ENCODE data around the gene HADHB. TPM values are rescaled to one million over a fixed set of nuclear protein-coding genes. Genes with fewer than 3 reads are reported as not detected.

The HADHB gene
- total RNA-seq, 6 donors from 2014 or later = 67.1 to 124 (median 91.2) TPM

- WGBS, 2 donors = 97 to 99% methylated on average over 4 of the region's 4 CpGs
- Histone ChIP-seq H3K9me3 (no peaks in the 10 kb centered on the region), H3K4me1 (no peaks in the 10 kb centered on the region), H3K27me3 (no peaks in the 10 kb centered on the region), H3K27ac (no peak overlapping the region), H3K4me3 (no peak overlapping the region), H3K36me3 (peaks cover 28 to 82% (median 51%) of the 10 kb centered on the region in 4 donors)
- TF ChIP-seq POLR2A (IDR thresholded peaks at IDR 0.05) = no peak
- TF ChIP-seq, protein P1, sequence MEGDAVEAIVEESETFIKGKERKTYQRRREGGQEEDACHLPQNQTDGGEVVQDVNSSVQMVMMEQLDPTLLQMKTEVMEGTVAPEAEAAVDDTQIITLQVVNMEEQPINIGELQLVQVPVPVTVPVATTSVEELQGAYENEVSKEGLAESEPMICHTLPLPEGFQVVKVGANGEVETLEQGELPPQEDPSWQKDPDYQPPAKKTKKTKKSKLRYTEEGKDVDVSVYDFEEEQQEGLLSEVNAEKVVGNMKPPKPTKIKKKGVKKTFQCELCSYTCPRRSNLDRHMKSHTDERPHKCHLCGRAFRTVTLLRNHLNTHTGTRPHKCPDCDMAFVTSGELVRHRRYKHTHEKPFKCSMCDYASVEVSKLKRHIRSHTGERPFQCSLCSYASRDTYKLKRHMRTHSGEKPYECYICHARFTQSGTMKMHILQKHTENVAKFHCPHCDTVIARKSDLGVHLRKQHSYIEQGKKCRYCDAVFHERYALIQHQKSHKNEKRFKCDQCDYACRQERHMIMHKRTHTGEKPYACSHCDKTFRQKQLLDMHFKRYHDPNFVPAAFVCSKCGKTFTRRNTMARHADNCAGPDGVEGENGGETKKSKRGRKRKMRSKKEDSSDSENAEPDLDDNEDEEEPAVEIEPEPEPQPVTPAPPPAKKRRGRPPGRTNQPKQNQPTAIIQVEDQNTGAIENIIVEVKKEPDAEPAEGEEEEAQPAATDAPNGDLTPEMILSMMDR (IDR thresholded peaks at IDR 0.05) = no peak
- no peak for TF ChIP-seq POLR2AphosphoS5 (IDR thresholded peaks at IDR 0.05)
- no peak for TF ChIP-seq EP300 (IDR thresholded peaks at IDR 0.05)
- no peak for DNase-seq
- ATAC-seq (ENCODE audit: low FRiP score in 2 of 2) = no peak
Observed at GRCh38 chr2:26216587-26216986, 28.2 kb upstream of the HADHB start.

DNA sequence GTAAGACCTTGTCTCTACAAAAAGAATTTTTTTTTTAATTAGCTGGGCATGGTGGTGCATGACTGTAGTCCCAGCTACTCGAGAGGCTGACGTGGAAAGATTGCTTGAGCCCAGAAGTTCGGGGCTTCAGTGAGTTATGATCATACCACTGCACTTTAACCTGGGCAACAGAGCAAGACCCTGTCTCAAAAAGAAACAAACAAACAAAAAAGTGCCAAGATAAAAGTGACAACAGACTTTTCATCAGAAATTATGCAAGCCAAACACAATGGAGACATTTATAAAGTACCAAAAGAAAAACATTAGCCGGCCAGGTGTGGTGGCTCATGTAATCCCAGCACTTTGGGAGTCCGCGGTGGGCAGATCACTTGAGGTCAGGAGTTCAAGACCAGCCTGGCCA is 27.0 kb upstream of the HADHB start:
- TF ChIP-seq POLR2A (IDR thresholded peaks at IDR 0.05) (no peak), POLR2AphosphoS5 (IDR thresholded peaks at IDR 0.05) (no peak), EP300 (IDR thresholded peaks at IDR 0.05) (no peak)
- TF ChIP-seq, protein P1 (IDR thresholded peaks at IDR 0.05) = no peak
- H3K36me3 ChIP-seq = peaks cover 19 to 81% (median 43%) of the 10 kb centered on the region in 4 donors
- no peak for DNase-seq
- no peak overlapping the region for H3K4me3 ChIP-seq
- no peak overlapping the region for H3K27ac ChIP-seq
- 81% methylated on average over 6 of the region's 6 CpGs for WGBS, 2 donors
- H3K9me3 ChIP-seq = no peaks in the 10 kb centered on the region
- no peaks in the 10 kb centered on the region for H3K4me1 ChIP-seq
- no peak for ATAC-seq (ENCODE audit: low FRiP score in 2 of 2)
- no peaks in the 10 kb centered on the region for H3K27me3 ChIP-seq

- no peak overlapping the region for H3K4me3 ChIP-seq
- peak in 1 of 2 donors; percentile 34 for ATAC-seq (ENCODE audit: low FRiP score in 2 of 2)
- peaks cover 0 to 59% (median 32%) of the 10 kb centered on the region in 4 donors for H3K36me3 ChIP-seq
- H3K4me1 ChIP-seq = no peaks in the 10 kb centered on the region
- H3K27me3 ChIP-seq = no peaks in the 10 kb centered on the region
- DNase-seq = no peak
- no peak overlapping the region for H3K27ac ChIP-seq
- 80 to 100% methylated on average over 1 of the region's 1 CpG for WGBS, 2 donors
- TF ChIP-seq POLR2A (IDR thresholded peaks at IDR 0.05) (no peak), POLR2AphosphoS5 (IDR thresholded peaks at IDR 0.05) (no peak), EP300 (IDR thresholded peaks at IDR 0.05) (no peak)
- TF ChIP-seq, protein P1 (IDR thresholded peaks at IDR 0.05) = no peak
- H3K9me3 ChIP-seq = no peaks in the 10 kb centered on the region
Observed at GRCh38 chr2:26223018-26223417, 21.7 kb upstream of the HADHB start.

DNA sequence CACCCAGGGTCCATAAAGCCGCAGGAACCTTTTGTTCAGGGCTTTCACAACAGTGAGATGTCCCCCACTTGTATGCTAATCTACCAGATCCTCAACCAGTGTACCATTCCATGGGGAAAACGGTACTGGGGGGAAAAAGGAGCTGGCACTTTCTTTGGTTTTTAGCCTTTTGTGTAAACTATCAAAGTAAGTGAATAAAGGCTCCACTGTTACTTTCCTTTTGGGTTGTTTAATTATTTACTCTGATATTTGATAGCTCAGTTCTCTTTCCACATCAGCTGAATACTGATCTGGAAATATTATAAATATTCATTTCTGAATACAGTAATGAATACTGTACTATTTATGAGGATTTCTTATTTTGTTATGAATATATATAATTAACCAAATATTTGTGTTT is 20.6 kb upstream of the HADHB start:
- Histone ChIP-seq H3K9me3 (no peaks in the 10 kb centered on the region), H3K4me3 (no peak overlapping the region), H3K4me1 (no peaks in the 10 kb centered on the region), H3K36me3 (peaks cover 7 to 64% (median 42%) of the 10 kb centered on the region in 4 donors), H3K27ac (no peak overlapping the region), H3K27me3 (no peaks in the 10 kb centered on the region)
- no peak for ATAC-seq (ENCODE audit: low FRiP score in 2 of 2)
- WGBS, 2 donors = 89 to 95% methylated on average over 2 of the region's 2 CpGs
- TF ChIP-seq, protein P1 (IDR thresholded peaks at IDR 0.05) = no peak
- TF ChIP-seq EP300 (IDR thresholded peaks at IDR 0.05) (no peak), POLR2A (IDR thresholded peaks at IDR 0.05) (no peak), POLR2AphosphoS5 (IDR thresholded peaks at IDR 0.05) (no peak)
- no peak for DNase-seq

DNA sequence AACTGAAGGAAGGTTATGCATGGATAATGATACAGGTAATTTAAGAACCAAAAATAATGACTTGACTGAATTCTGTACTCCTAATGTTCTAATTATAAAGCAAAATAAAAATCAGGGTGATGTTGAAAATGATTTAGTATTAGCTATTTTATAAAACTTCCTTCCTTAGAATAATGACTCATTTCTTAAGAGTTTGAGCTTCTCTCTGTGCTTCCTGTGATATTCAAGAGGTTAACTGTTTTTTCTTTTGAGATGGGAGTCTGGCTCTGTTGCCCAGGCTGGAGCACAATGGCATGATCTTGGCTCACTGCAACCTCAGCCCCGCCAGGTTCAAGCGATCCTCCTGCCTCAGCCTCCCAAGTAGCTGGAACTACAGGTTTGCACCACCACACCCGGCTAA is 15.1 kb upstream of the HADHB start:
- 94 to 96% methylated on average over 3 of the region's 3 CpGs for WGBS, 2 donors
- Histone ChIP-seq H3K27ac (no peak overlapping the region), H3K27me3 (no peaks in the 10 kb centered on the region), H3K4me1 (no peaks in the 10 kb centered on the region), H3K36me3 (peaks cover 44 to 89% (median 80%) of the 10 kb centered on the region in 4 donors), H3K4me3 (no peak overlapping the region), H3K9me3 (no peaks in the 10 kb centered on the region)
- no peak for DNase-seq
- TF ChIP-seq POLR2AphosphoS5 (IDR thresholded peaks at IDR 0.05) (no peak), POLR2A (IDR thresholded peaks at IDR 0.05) (no peak), EP300 (IDR thresholded peaks at IDR 0.05) (no peak)
- TF ChIP-seq, protein P1 (IDR thresholded peaks at IDR 0.05) = no peak
- ATAC-seq (ENCODE audit: low FRiP score in 2 of 2) = no peak
